Colon (tissue), 2 donors: ENCODE data around the gene JOSD2.

Experiments used
- FAIRE-seq: peaks from 2 replicates; lab custom pipeline; 2012; peaks lifted over from hg19 to GRCh38; lab: Jason Lieb, UNC
- donor health status: control.
- donor health status: control.

Gene JOSD2

DNA sequence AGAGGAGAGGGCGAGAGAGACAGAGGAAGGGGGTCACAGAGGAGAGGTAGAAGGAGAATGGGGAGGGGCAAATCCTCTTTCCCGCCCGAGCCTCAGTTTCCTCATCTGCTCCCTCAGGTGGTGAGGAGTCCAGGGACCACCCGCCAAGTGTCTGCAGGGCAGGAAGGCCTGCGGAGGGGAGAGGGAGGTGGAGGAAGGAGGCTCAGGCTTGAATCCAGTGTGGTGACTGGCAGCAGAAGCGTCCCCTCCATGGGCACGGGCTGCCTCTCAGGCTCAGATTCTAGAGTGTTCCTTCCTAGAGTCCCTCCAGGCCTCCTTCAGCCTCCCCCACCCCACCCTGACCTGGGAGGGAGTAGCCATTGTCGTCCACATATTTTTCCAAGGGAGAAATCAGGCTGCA is 17.8 kb downstream of the JOSD2 start:
- FAIRE-seq = no peak

GRCh38 chr19:50492303-50493052 is 18.5 kb downstream of the JOSD2 start:
- FAIRE-seq = no peak

GRCh38 chr19:50490991-50491472 is 20.0 kb downstream of the JOSD2 start:
- FAIRE-seq = no peak

GRCh38 chr19:50490411-50490811 is 20.6 kb downstream of the JOSD2 start:
- FAIRE-seq = no peak

GRCh38 chr19:50489461-50490011 is 21.5 kb downstream of the JOSD2 start:
- FAIRE-seq = no peak

DNA sequence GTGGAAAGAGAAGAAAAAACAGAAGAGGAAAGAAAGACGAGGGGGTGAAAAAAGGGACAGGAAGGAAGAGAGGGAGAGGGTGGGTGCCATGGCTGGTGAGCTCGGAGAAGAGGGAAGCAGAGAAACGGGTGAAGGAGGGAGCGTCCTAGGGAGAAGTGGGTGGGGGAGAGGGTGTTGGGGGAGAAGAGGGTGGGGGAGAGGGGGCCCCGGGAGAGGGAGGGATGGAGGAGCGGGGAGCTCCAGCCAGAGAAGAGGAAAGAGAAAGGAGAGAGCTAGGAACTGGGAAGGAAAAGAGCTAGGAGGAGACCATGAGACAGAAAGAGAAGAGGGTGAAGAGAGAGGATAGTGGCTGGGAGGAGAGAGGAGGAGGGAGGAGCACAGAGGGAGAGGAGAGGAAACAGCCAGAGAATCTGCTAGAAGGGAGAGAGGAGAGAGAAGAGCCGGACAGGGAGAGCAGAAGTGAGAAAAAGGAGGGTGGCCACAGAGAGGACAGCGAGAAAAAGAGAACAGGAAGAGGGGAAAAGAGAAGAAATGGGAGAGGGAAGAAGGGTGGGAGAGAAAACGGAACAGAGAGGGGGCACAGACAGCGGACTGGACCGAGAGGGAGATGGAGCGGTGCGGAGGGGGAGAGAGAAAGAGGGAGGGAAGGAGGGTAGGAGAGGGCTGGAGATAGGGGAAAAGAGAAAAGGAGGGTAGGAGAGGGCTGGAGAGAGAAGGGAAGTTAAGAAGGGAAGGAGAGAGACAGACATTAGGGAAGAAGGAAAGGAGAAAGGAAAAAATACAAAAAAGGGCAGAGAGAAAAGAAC is 22.4 kb downstream of the JOSD2 start:
- no peak for FAIRE-seq

GRCh38 chr19:50486823-50487515 is 24.0 kb downstream of the JOSD2 start:
- FAIRE-seq = no peak

GRCh38 chr19:50485284-50485955 is 25.6 kb downstream of the JOSD2 start:
- no peak for FAIRE-seq

DNA sequence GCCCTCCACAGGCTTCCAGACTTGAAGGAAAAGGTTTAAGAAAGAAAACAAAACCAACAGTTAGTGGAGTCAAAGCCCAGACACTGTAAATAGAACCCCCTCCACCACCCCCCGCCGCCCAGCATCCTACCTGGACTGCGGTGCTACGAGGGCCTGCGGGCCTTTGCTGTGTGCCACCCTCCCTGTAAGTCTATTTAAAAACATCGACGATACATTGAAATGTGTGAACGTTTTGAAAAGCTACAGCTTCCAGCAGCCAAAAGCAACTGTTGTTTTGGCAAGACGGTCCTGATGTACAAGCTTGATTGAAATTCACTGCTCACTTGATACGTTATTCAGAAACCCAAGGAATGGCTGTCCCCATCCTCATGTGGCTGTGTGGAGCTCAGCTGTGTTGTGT is 28.1 kb downstream of the JOSD2 start:
- FAIRE-seq = no peak

- FAIRE-seq = no peak
Observed at GRCh38 chr19:50482271-50482855, 28.6 kb downstream of the JOSD2 start.

DNA sequence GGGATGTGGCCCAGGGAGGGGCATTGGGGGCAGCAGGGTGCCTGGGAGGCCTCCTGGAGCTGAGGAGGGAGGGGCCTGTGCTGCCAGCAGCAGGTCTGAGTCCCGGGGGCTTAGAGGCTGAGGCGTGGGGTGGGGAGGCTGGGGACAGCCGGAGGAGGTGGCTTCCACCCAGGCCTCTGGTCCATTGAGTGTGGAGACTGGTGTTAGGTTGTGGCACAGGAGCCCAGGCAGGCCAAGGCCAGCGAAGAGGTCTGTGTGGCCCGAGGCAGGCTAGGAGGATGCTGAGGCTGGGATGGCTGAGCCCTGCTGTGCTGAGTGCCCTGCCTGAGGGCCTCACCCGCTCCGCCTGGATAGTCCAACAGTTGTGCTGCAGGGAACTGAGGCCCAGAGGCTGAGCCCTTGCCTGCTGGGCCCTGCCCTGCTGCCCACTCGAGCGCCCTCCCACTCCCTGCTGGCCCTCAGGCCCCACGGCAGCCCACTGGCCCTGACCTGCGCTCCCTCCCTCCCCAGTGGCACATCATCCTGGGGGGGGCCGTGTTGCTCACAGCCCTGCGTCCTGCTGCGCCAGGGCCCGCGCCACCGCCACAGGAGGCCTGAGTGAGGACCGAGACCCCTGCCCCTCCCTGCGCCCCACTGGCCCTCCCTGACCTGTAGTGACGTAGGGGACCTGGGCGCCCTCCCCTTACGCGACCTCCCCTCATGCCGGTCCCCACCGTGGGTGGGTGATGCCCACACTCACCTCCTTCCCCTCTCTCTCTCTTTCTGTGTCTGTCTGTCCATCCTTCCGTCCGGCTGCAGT is 29.4 kb downstream of the JOSD2 start:
- FAIRE-seq = no peak

DNA sequence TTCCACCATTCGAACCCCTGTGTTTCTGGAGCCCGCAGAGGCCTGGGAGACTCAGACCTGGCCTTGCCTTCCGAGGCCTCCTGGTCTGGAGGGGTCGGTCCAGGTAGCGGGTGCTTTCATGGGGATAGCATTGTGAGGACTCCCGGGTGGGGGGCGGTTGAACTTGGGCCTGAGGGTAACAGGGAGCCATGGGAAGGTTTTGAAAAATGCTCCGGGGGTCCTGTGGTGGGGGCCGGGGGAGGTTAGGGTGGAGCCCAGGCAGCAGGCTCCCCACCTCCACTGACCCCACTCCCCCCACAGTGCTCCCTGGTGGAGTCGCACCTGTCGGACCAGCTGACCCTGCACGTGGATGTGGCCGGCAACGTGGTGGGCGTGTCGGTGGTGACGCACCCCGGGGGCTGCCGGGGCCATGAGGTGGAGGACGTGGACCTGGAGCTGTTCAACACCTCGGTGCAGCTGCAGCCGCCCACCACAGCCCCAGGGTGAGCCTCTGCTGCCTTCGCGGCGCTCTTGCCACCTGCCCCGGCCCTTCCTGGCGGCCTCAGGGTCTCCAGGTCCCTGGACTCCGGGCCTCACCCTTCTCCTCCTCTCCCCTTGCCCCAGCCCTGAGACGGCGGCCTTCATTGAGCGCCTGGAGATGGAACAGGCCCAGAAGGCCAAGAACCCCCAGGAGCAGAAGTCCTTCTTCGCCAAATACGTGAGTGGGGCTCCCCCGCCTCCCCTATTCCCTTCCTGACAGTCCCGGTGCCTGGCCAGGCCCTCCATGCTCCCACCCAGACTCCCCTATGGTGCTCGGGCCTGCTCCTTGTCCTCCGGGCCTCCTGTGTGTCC is 30.5 kb downstream of the JOSD2 start:
- FAIRE-seq = no peak

GRCh38 chr19:50479761-50480251 is 31.2 kb downstream of the JOSD2 start:
- no peak for FAIRE-seq

DNA sequence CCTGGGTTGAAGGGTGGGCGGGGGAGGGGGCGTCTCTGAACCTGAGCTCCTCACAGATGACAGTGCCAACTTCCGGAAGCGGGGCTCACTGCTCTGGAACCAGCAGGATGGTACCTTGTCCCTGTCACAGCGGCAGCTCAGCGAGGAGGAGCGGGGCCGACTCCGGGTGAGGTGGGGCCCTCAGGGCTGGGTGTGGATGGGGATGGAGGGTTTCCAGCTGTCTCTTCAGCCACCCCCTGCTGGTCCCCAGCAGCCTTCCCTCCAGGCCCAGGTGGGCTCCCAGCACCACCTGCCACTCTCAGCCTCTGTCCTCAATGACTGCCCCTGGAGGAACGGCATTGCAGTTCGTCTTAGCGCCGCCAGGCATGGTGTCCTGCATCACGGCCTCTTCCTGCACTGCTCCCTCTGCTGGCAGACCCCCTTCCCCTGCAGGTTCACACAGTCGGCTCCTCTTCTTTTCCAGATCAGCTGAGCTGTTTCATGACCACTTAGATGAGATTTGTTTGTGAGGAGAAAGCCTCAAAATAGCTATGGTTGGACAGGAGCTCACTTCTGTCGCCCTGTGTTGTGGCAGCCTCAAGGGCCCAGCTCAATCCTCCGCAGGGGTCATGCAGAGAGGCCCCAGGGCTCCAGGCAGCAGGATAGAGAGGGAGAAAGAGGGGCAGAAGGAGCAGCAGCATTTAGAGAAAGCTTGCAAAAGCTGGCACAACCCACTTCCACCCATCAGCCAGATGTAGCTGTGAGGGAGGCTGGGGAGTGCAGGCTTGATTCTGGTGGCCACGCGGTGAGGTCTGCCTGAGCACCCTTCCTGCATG is 31.9 kb downstream of the JOSD2 start:
- FAIRE-seq = no peak

- FAIRE-seq = no peak
Observed at GRCh38 chr19:50477751-50478515, 33.1 kb downstream of the JOSD2 start.

DNA sequence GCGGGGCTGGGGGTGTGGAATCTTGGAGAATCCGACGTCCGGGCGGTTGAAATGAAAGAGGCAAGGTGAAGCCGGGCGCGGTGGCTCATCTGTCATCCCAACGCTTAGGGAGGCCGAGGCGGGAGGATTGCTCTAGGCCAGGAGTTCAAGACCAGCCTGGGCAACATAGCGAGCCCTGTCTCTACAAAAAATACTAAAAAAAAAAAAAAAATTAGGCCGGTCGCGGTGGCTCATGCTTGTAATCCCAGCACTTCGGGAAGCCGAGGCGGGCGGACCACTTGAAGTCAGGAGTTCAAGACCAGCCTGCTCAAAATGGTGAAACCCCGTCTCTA is 34.1 kb downstream of the JOSD2 start:
- no peak for FAIRE-seq

DNA sequence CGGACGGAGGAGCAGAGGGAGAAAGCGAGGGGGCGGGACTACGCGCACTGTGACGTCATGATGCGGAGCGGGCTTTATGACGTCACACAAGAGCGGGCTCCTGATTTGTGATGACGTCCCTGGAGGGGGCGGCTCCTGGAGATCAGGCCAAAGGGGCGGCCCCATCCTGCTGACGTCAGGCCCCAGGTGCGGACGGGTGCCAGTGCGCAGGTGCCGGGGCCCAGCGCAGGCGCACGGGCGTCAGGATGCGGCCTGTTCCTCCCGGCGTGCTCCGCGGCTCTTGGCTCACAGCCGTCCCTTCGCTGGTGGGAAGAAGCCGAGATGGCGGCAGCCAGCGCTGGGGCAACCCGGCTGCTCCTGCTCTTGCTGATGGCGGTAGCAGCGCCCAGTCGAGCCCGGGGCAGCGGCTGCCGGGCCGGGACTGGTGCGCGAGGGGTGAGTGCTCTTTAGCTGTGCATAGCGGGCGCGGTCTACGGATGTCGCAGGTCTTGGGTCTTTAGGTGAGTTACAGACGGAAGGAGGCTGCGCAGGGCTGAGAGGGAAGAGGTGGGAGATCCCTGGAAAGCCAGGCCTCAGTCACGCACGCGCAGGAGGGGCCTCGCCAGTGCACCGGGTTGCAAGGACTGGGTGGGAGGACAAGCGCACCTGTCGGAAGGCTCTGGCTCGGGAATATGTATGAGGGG is 34.6 kb downstream of the JOSD2 start, which contains the start of the genes EMC10 and GARIN5A:
EMC10 (plus strand) TSS at position 284 of the 683 bp plus-strand sequence; CDS start at position 322, 38 bp downstream.
GARIN5A (minus strand) TSS at position 625 of the 683 bp plus-strand sequence; CDS start at position 165, 460 bp downstream.
- no peak for FAIRE-seq
